CD4-positive, alpha-beta T cell treated with Interleukin-6 at 100 ng/mL for 8 hours (primary cell): ENCODE data around the gene PLCD1.

Experiments used
- DNase-seq: peaks from one replicate; pipeline ENCODE4 v3.0.0-alpha.2; 2020; ENCODE audit warnings: mixed read lengths, low spot score

Gene PLCD1

DNA sequence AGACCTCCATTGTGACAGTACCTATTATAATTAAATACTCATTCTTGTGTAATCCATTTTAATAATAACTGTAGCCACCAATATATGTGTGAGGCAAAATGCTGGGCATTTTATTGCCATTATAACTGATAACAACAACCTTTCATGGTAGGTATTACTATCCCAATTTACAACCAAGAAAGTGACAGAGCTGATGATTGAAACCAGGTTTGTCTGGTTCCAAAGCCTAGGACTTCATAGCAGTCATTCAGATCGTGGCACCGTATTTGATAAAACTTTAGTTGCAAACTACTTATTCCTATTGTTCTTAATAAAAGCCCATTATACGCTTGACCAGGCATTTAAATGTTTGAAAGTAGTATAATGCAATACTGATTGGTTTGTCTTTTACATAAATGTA lies 65.3 kb downstream of the PLCD1 start:
- no peak for DNase-seq

DNA sequence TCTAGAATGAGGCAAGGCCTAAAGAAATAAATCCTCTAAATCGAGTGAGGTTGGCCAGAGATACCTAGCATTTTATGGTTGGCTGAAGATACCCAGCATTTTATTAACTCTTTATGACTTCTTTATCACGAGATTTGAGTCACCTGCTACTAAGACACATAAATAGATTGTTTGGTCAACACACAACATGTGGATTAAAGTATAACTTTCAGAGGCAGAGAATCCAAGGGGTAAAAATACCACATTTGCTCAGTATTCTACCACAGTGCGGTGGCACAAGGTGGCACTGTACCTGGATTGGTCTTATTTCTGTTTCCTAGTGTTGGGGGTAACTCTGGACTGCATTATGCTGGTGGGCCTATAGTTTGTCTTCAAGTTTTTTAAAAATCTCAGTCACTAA lies 65.8 kb downstream of the PLCD1 start:
- no peak for DNase-seq

DNA sequence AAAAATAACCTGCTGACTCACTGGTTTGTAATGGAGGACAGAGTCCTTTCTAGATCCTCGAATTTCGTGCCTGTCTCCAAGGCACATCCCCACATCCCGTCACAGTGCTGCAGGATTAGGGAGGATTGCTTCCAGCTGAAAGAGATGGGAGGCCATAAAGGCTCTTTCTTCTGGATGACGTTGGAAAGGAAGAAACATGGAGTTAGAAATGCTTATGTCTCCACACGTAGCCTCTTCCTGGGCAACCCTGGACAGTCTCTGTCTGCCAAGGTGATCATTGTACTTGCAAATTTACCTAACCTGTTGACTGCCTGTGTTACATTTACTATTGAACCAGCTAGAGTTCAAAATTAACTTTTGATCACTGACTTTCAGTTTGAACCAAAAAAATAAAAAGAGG lies 66.4 kb downstream of the PLCD1 start:
- DNase-seq, result no peak

DNA sequence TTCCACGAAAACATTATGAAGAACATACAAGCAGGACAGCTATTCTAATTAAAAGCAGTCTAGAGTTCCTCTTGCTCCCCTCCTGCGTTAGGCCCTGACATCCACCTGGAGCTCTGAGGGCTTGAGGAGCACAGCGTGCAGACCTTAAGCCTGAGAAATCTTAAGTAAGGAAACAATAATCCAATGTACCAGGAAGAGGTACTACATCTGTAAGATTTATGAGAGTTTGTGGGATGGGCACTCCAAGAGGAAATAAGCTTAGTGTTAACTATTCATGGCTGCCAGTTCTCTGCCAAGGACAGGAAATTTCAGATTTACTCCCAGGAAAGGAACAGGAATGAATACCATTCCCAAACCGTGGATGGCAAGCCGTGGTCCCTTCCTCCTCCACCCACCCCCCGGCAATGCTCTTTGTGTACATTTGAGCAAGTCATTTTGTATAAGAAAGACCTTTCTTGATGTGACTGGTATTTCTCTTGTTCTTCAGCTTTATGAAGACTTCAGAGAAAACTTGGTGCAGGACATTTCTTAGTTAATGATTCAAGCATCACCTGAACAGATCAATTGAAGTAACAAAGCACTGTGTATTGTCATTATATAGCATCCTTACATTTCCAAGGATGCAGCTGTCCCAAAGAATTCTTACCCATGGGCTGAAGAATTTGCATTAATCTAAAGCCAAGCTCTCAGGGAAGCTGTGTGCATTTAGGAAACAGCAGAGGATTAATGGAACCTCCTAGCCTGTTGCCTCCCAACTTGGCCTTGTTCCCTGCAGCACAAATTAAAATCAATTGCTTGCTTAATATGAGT lies 67.6 kb downstream of the PLCD1 start:
- DNase-seq, result no peak

DNA sequence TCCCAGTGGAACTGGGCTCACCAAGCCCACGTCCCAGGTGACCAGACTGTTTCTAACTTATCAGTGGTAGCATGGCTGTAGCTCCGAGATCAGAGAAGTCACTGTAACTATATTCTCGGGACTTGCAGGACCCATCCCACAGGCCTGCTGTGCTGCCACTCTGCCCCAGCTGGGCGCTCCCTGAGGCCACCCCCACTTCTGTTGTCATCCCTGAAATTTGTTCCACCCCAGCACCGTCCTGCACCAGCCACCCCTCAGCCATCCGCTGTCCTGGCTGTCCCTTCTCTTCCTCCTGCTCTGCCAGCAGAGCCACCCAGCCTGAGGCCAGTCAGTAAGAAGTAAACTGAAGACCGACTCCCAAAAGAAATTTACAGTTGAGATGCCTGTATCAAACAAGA lies 71.9 kb downstream of the PLCD1 start:
- no peak for DNase-seq
